ENCODE results near the gene SYT17.

SYT17 gene

DNA sequence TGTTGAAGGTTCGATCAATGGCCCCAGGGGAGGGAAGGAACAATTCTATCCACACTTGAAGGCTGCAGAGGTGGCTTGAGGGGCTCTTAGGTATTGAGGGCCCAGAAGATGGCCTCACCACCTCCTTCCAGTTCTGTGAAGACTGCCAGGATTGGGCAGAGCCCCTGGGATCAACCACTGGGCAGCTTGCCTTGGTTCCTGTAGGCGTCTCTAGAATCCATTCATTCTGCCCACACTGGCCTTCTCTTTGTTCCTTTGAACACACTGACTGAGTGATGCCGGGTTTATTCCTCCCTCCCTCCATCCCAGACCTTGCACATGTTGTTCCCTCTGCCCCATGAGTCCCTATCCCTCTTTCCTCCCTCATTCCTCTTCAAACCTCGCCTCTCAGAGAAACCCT, 50.5 kb downstream of the SYT17 start:
- no peak for DNase-seq (ENCODE audit: low read depth)

DNA sequence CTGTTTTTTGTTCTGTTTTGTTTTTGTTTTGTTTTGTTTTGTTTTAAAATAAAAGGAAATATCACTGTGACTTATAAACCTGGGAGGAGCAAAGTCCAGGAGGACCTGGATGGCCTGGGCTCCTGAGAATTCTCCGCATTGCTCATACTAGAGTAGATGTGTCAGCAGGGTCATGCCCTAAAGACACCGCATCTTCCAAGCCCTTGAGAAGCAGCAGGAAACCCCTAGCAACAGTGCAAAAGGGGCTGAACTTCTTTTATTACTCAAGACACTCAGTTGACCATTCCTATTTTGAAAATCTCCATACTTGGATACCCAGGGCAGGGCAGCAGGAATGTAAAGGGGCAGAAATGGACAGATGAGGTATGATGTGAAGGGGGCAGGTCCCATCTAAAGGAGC, 51.8 kb downstream of the SYT17 start:
- no peak for DNase-seq (ENCODE audit: low read depth)

DNA sequence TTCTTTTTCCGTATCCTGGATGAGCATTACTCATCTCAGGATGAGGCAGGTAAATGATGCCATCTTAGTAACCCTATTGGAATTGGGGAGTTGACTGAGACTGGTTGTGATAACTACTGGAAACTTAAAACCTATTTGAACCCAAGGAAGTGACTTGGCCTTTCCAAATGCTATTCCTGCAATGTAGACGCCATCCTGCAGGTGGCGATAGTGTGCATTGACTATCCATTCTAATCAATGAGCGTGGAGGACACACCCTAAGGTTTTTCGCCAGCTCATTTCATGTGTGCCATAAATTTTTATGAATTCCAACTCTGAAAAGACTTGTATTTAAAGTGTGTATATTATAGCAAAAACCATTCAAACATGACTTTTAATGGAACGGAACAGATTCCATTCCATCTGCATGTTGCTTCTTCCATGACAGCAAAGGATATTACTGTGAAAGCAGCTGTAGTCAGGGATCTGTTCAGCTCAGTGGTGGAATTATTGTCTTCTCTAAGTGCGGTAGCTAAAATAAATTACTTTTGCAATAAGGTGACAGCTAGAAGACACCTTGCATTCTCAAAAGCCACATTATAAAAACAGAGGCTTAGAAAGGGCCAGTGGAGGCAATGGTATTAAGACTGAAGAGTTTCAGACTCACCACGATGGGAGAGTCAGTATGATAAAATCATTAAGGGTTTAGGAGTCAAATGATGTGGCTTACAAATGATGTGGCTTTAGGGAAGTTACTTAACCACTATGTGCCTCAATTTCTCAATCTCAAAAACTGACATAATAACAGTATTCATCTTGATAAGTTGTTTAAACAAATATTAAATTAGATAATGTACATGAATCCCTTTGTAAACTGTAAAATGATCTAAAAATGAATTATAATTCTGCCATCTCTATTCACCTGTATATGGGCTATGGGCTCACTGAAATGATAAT, 55.5 kb downstream of the SYT17 start:
- no peak for DNase-seq (ENCODE audit: low read depth)

DNA sequence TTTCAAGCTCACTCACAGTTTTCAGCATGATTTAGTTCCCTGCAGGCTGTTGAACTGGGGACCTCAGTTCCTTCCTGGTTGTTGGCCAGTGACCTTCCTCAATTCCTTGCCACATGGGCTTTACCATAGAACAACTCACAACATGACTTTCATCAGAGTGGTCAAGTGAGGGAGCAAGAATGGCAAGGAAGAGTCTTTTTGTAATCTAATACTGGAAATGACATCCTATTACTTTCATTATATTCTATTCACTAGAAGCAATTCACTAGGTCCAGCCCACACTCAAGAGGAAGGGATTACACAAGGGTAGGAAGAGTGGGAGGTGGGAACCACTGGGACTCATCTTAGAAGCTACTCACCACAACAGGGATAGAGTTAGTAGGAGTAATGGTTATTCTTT, 57.6 kb downstream of the SYT17 start:
- no peak for DNase-seq (ENCODE audit: low read depth)

DNA sequence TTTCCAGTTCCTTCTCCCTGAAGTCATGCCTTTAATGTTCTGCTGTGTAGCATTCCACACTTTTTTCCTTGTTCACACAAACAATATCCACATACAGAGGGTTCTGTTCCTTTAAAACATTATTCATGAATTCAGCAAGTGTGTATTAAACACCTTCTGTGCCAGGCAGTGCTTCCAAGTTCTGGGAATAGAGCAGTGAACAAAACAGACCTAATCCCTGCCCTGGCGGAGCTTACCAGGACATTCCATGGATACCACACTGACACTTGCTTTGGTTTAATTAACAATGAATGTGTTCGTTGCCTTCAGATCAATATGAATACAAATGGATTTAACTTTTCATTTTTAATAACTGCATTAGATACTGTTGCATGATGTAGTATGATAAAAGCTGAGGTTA, 59.6 kb downstream of the SYT17 start:
- DNase-seq (ENCODE audit: low read depth): no peak

DNA sequence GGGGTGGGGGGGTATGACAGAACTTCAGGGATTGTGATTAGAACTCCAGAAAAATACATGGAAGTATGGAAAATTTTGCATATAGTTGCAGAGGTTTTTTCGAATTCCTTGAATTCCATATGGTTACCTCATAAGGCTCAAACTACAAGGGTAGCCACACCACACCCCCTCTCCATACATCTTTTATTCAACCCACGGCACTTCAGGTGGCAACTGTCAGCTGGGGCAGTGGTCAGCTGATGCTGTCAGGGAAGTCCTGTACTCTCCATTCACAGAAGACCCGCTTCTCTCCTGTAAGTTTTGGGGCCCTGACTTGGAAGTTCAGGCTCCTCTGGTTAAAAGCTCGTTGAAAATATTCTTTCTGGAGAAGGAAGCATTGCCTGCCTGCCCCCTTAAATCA, 60.0 kb downstream of the SYT17 start:
- DNase-seq (ENCODE audit: low read depth): no peak

DNA sequence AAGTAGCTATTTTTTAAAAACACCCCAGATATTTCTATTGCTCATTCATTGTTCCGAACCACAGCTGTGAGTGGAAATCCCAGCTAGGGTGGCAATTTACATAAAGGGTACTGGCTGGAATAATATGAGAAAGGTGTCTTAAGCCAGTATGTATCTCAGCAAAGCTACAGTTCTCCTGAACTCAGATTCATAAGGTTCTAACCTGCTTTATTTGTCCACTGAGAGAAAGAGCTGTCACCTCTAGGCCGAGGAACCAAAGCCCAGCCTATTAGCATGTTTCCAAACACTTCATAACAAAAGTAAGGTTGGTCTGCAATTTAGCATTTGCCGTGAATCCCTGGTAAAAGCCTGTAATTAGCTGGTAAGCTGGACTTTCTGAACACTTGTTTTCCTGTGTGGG, 60.5 kb downstream of the SYT17 start:
- DNase-seq (ENCODE audit: low read depth): no peak

DNA sequence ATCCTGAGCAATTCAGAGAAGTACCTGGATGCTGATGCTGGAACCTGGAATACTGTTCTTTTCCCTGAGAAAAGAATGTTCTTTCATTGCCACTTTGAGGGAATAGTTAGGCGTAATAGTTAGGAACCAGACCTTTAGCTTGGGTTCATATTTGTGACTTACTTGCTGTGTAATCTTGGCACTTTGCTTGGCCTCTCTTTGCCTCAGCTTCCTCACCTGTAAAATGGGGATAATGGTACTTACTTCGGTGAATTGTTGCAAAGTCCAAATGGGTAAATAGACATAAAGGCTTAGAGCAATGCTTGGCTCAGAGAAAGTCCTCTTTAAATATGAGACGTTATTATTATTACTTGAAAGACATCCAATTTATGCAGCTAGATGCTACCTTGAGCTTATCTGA, 62.5 kb downstream of the SYT17 start:
- no peak for DNase-seq (ENCODE audit: low read depth)

DNA sequence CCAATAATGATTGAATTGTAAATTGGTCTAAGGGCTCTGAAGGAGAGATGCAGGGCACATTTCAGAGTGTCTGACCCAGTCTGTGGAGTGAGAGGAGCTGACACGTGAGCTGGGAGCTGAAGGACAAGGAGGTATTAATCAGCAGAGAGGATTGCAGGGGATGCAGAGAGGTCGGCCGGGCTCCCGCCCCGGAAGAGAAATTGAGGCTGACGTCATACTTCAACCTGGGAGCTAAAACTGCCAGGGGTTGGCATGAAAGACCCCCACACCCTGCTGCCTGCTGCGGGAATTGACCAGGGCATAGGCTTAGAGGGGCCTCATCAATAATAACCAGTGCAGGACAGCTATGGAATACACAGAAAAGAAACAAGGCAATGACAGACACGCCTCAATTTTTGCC, 63.8 kb downstream of the SYT17 start:
- DNase-seq (ENCODE audit: low read depth): no peak

DNA sequence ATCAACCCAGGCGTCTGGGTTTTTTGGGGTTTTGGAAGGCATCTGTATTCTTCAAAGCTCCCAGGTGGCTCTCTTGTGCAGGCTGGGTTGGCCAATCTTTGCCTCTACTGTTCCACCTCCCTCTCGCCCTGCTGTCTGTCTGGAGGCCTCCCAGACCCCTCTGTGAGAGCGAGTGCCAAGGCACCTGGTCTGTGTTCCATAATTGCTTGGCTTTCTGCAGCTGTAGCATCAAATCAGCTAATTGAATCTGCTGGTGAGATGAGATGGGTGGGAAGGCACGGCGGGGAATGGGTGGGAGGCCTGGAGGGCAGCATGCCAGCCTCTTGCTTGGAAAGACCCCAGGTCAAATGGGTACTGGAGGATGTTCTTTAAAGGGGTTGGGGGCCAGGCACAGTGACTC, 64.9 kb downstream of the SYT17 start:
- DNase-seq (ENCODE audit: low read depth): no peak

DNA sequence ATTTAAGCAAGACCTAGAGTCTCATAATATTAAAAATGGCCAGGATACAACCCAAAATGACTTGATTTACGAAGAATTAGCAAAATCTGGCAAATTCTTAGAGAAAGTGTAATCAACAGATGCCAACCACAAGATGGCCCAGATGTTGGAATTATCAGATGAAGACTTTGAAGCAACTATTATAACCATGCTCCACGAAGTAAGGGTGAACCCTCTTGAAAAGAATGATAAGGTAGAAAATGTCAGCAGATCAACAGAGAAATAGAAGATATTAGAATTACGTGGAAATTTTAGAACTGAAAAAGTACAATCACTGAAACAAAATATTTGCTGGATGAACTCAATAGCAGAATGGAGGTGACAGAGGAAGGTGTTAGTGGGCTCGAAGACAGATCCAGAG, 67.4 kb downstream of the SYT17 start:
- DNase-seq (ENCODE audit: low read depth): no peak

DNA sequence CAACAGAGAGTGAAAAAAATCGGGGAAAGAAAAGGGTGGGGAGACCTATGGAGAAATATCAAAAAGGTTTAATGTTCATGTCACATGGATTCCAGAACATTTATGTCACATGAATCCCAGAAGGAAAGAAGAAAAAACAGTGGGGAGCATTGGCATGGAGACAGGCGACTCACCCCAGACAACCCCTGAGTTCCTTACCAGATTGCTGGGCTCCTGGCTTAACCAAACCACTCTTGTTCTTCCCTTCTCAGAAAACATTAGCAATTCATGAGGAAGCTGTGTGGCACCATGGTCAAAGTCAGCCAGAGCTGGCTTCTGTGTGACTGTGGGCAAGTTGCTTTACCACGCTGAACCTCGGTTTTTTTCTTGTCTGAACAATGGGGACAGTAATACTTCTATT, 67.8 kb downstream of the SYT17 start:
- DNase-seq (ENCODE audit: low read depth): no peak

DNA sequence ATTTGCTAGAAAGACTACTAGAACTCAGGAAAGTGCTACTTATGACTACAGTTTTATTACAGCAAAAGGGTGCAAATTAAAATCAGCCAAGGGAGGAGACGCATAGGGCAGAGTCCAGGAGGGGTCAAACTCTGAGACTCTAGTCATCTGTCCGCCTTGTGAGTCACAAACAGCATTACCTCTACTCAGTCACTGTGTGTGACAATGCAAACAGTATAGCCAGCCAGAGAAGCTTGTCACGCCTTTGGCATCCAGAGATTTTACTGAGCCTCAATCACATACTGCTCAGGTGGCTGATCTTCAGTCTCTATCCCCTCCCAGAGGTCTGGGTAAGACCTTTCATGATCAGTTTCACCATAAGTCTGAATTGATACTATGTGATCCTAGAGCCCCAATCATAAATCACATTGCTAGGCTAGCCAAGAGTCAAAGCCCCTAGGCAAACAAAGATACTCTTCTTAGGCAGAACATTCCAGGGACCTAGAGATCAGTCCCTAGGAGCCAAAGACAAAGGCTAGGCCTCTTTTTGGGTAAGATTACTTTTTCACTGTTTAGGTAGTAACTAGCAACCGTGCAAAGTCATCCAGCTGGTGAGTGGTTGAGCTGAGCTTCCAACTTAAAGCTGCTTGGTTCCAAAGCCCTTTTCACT, 68.6 kb downstream of the SYT17 start:
- no peak for DNase-seq (ENCODE audit: low read depth)

DNA sequence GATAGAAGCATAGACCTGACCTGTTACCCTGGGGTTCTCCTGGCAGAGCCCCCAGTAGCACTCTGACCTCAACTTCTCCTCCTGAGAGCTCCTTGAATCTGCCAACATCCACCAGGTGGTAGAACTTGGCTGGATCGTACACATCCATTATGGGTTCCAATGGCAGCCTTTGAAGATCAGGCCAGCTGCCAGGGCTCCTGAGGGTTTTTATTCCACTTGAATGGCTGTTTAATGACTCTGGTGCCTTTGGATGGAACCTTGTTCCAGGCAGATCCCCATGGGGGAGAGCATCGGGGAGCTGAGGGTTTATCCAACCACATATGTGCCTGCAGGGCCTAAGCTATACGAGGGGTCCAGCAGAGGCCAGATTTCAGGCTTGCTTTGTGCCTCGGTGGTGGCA, 70.4 kb downstream of the SYT17 start:
- no peak for DNase-seq (ENCODE audit: low read depth)

DNA sequence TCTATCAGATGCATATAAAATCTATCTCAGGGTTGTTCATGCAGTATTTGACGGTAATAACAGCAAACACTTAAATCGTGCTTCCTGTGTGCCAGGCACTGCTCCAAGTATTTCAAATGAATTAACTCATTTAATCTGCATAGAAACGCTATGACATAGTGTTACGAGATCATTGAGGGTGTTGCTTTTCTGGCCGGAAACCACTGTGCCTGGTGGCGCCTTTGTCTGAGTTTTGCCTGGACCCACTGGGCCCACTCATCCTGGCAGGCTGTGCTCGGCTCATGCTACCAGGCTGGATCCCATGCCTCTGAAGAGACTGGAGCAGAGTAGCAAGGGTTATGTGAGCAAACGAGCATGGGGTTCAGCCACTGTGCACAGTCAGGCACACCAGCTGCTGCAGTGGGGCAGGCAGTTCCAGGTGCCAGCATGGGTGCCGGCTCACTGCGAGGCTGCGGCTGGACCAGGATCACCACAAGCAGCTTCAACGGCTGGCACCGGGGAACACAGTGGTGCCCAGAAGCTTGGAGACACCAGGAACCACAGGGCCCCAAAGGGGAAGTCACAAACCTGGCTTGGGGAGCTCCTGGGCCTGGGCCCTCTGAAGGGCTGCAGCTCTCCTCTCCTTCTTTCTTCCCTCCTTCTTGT, 71.6 kb downstream of the SYT17 start:
- no peak for DNase-seq (ENCODE audit: low read depth)

DNA sequence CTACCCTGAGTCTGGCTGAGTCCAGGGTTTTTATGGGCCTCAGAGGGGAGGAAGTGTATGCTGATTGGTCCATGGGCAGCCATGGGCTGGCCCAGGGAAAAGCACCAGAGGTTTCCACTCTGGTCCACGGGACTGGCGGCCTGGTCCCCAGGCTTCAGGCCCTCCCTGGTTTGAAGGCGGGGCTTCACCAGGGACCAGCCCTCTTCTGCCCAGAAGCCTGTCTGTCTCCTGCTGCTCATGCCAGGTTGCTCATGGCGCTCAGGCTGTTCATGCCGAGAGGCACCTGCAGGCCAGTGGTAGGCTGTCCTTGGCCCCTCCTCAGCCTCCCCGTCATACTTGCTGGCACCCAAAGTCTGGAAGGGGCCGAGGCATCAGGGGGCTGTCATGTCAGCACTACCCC, 72.5 kb downstream of the SYT17 start:
- no peak for DNase-seq (ENCODE audit: low read depth)

DNA sequence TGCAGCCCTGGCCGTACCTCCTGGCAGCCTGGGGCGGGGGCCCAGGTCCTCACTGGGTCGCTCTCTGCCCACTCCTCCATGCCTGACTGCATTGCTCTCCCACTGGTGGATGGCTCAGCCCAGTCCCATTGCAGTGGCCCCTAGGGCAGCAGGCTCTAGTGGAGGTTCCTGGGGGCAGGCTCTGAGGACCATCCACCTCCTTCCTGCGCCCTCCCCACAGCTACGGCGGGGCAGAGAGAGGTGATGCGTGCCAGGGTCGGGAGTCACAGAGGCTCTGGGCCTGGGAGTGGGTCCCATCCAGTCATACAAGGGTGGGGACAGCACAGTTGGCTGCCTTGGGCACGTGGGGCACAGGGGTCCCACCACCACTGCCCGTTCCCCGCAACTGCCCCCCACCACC, 73.5 kb downstream of the SYT17 start:
- DNase-seq (ENCODE audit: low read depth): no peak

DNA sequence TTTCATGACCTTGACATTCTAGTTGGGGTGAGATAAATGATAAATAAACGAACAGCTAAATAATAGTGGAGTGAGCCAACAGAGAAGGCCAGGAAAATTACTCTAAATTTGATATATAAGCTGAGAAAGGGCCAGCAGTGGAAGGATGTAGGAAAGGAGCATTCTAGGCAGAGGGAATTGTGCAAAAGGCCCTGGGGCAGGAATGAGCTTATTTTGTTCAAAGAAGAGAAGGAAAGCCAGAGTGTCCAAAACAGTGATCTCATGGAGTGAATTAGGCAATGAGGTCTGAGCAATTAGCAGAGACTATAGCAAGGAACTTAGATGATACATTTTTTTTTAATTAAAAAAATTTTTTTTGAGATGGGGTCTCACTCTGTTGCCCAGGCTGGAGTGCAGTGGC, 74.1 kb downstream of the SYT17 start:
- DNase-seq (ENCODE audit: low read depth): no peak

DNA sequence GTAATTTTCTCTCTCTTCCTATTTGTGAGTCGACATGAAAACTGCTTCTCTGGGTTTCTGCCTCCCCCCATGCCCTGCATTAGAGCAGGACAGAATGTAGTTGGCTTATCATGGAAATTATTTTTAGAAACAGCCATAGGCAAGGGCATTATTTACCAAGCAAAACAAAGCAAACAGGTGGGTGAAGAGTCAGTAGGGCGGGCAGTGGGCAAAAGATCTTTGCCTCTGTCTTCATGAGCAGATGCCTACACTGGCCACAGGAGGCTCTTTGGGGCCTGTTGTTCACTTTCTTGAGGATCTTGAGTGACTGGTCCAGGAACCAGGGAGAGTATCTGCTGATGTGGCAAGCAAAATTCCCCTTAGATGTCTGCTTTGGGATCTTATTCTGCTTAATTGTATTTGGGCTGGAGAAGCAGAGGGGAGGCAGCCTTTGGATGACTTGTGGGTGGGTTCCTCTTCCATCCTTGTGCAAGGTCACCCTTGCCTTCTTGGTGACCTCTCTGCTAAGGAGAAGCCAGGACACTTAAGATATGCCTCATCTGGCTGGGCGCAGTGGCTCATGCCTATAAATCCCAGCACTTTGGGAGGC, 75.0 kb downstream of the SYT17 start:
- no peak for DNase-seq (ENCODE audit: low read depth)

DNA sequence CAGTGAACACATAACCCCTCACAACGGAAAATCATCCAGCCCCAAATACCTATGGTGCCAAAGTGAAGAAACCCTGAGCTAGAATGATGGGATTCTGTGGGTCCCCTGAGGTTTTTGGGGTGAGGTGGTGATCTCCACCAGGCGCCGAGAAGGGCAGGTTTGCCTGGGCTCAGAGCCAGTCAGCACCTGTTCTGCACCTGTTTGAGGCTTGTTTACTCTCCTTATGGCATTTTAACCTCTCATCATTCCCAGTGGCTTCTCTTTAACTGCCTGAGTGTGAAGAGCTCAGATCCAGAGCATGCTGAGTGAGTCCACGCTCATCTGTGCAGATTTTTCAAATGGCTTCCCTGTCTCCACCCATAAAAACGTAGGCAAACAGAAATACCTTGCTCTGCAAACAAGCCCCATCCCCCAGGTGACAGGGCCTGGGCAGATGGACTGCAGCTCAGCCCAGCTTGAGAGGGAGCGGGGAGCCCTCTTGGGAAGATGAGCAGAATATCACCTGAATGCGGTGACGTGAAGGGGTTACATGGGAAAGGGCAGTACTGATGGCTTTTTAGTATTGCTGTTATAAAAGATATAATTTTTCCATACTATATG, 77.4 kb downstream of the SYT17 start:
- no peak for DNase-seq (ENCODE audit: low read depth)

DNA sequence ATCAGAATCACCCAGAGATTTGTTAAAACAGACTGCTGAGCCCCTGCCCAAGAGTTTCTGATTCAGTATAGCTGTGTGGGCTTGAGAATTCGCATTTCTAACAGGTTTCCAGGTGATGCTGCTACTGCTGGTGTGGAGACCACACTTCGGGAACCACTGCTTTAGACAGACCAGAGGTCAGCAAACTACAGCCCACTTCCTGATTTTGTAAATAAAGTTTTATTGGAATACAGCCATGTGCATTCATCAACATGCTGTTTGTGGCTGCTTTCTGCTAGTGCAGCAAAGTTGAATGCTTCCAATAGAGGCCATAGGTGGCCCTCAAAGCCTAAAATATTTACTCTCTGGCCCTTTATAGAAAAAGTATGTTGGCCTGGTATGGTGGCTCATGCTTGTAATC, 84.9 kb downstream of the SYT17 start:
- DNase-seq (ENCODE audit: low read depth): no peak

DNA sequence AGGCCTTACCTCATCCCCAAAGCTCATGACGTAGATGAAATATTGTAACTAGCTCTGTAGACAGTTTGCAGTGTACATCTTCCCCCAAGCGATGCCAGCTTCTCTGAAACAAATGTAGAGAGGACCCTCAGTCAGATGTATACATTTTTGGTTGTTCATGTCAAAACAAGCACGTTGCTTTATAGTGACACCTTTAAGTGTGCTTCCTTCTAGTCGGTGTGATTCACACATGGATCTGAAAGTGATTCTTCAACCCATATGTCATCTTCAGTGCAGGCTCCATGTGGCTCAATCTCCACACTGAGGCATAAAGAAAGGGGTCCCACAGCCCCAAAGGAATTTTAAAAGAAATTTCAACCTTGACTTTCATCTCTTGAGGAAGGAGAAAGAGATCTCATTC, 86.6 kb downstream of the SYT17 start:
- DNase-seq (ENCODE audit: low read depth): no peak

All from stimulated activated CD8-positive, alpha-beta memory T cell treated with anti-CD3 and anti-CD28 coated beads, Interleukin-12 subunit alpha, Interleukin-12 subunit beta, amount 100 ng/mL, for 4 hours (primary cell).